HepG2 (cell line): Measurements from ENCODE around the gene TLR1. TPM values are rescaled to one million over a fixed set of nuclear protein-coding genes. Genes with fewer than 3 reads are reported as not detected.

Experiments used
- ATAC-seq: fragments of 200-7000 bp; cut with Tn5 transposase; 3 replicates; pipeline ENCODE4 v1.9.1; 2020; ENCODE audit warnings: mild to moderate bottlenecking, moderate library complexity
- BruUV-seq: library from RNA; stranded (reverse); fragments of 400-500 nt; replicated peaks from 2 replicates; lab custom pipeline; 2021; lab: Mats Ljungman, UMichigan
- CTCF ChIA-PET: fragments of 300-600 bp; formaldehyde crosslinking; extraction: SDS; loops from one replicate; lab custom pipeline; 2021; ENCODE audit warnings: low total read pairs, inconsistent platforms, low intra/inter-chr PET ratio; lab: Yijun Ruan, JAX
- POLR2A ChIA-PET: fragments of 350-600 bp; sonication (Branson Sonifier 250); formaldehyde crosslinking; loops from one replicate; lab custom pipeline; 2020; ENCODE audit warnings: antibody characterized with exemption, inconsistent platforms; lab: Yijun Ruan, JAX
- DNase-seq: peaks from one replicate; pipeline ENCODE4 v3.0.0-alpha.2; 2015; ENCODE audit warnings: low spot score
- FAIRE-seq: peaks from 3 replicates; lab custom pipeline; 2011; peaks lifted over from hg19 to GRCh38; lab: Jason Lieb, UNC
- H2AFZ ChIP-seq: one replicate; pipeline ENCODE4 v1.6.1; 2011; ENCODE audit warnings: low read length, inconsistent platforms
- H3K27ac ChIP-seq: fragments of 300-600 bp; 3 replicates; pipeline ENCODE4 v1.8.0; 2011; ENCODE audit warnings: mixed run types, mild to moderate bottlenecking, mixed read lengths, low read length, inconsistent platforms; ENCODE audit not compliant: insufficient read depth; ENCODE audit errors: extremely low read length
- H3K27me3 ChIP-seq, 2 experiments: fragments of 200-600 bp in 1 of 2; 2 replicates in 1 of 2; 3 replicates in 1 of 2; pipeline versions ENCODE4 v1.6.0 to v1.8.0; 2011; ENCODE audit warnings: low read length in 2 of 2, mild to moderate bottlenecking in 2 of 2, moderate library complexity in 2 of 2, inconsistent platforms in 1 of 2; ENCODE audit not compliant: insufficient read depth in 2 of 2, control insufficient read depth in 1 of 2
- H3K36me3 ChIP-seq, 2 experiments: fragments of 200-600 bp in 1 of 2; replicated peaks in 1 of 2; 2 replicates in 1 of 2; 3 replicates in 1 of 2; pipeline versions ENCODE4 v1.5.1 to v1.8.0; 2011; ENCODE audit warnings: low read length in 2 of 2, inconsistent platforms in 1 of 2; ENCODE audit not compliant: insufficient read depth in 2 of 2, control insufficient read depth in 1 of 2
- H3K4me1 ChIP-seq: 2 replicates; pipeline ENCODE4 v1.5.1; 2012; ENCODE audit warnings: low read length, inconsistent platforms; ENCODE audit not compliant: insufficient read depth
- H3K4me2 ChIP-seq: 2 replicates; pipeline ENCODE4 v1.6.0; 2011; ENCODE audit warnings: low read depth, low read length, inconsistent platforms
- H3K4me3 ChIP-seq, 3 experiments: fragments of 200-600 bp in 1 of 3; sonication (generic), shearing (Covaris generic) in 1 of 3; replicated peaks in 1 of 3; 2 replicates each; pipeline ENCODE4 v1.5.1; 2011 to 2016; ENCODE audit warnings: low read length in 3 of 3, inconsistent platforms in 2 of 3, low read depth in 2 of 3, mild to moderate bottlenecking in 2 of 3, control low read depth in 1 of 3, mixed read lengths in 1 of 3; ENCODE audit not compliant: insufficient read depth in 1 of 3
- H3K79me2 ChIP-seq: one replicate; pipeline ENCODE4 v1.6.1; 2011; ENCODE audit warnings: low read length, inconsistent platforms; ENCODE audit not compliant: insufficient read depth
- H3K9ac ChIP-seq: 2 replicates; pipeline ENCODE4 v1.6.0; 2011; ENCODE audit warnings: mild to moderate bottlenecking, low read depth, low read length, inconsistent platforms; ENCODE audit not compliant: insufficient read depth
- H3K9me3 ChIP-seq: 2 replicates; pipeline ENCODE4 v1.5.1; 2012; ENCODE audit warnings: mild to moderate bottlenecking, low read length
- H4K20me1 ChIP-seq: 2 replicates; pipeline ENCODE4 v1.6.0; 2011; ENCODE audit warnings: inconsistent platforms, mild to moderate bottlenecking, low read length, moderate library complexity; ENCODE audit not compliant: insufficient read depth
- BRD4 ChIP-seq: sonication (generic); formaldehyde crosslinking; IDR thresholded peaks from 2 replicates; pipeline ENCODE4 v1.4.0; 2020; ENCODE audit warnings: missing genetic modification reagents
- GLMP ChIP-seq: sonication (generic); formaldehyde crosslinking; IDR thresholded peaks from 2 replicates; pipeline ENCODE4 v1.9.0; 2021; ENCODE audit warnings: missing genetic modification reagents, mild to moderate bottlenecking, borderline replicate concordance
- IRF9 ChIP-seq: sonication (generic); formaldehyde crosslinking; IDR thresholded peaks from 2 replicates; pipeline ENCODE4 v1.8.0; 2022; ENCODE audit warnings: missing genetic modification reagents, mild to moderate bottlenecking, borderline replicate concordance
- MTF2 ChIP-seq: sonication (generic); formaldehyde crosslinking; IDR thresholded peaks from 2 replicates; pipeline ENCODE4 v1.5.0; 2020; ENCODE audit warnings: missing genetic modification reagents, borderline replicate concordance
- PHF21A ChIP-seq: sonication (generic); formaldehyde crosslinking; IDR thresholded peaks from 2 replicates; pipeline ENCODE4 v1.5.0; 2020; ENCODE audit warnings: mild to moderate bottlenecking, missing genetic modification reagents
- PRDM15 ChIP-seq: sonication (generic); formaldehyde crosslinking; IDR thresholded peaks from 2 replicates; pipeline ENCODE4 v1.4.0; 2020; ENCODE audit warnings: missing genetic modification reagents
- UBTF ChIP-seq: sonication (generic); formaldehyde crosslinking; IDR thresholded peaks from 2 replicates; pipeline ENCODE4 v1.4.0; 2020; ENCODE audit warnings: mild to moderate bottlenecking, missing genetic modification reagents
- ZBTB20 ChIP-seq: sonication (generic); formaldehyde crosslinking; IDR thresholded peaks from 2 replicates; pipeline ENCODE4 v1.8.1; 2023; ENCODE audit warnings: missing genetic modification reagents, low read depth, mild to moderate bottlenecking, borderline replicate concordance
- ZBTB39 ChIP-seq: sonication (generic); formaldehyde crosslinking; IDR thresholded peaks from 2 replicates; pipeline ENCODE4 v1.5.0; 2020; ENCODE audit warnings: missing genetic modification reagents
- ZNF282 ChIP-seq: fragments of 450-650 bp; IDR thresholded peaks from 2 replicates; pipeline ENCODE4 v1.6.1; 2018; ENCODE audit not compliant: partially characterized antibody
- ZNF44 ChIP-seq: sonication (generic); formaldehyde crosslinking; IDR thresholded peaks from 2 replicates; pipeline ENCODE4 v1.5.1; 2020; ENCODE audit warnings: mild to moderate bottlenecking, missing genetic modification reagents
- ZNF773 ChIP-seq: sonication (generic); formaldehyde crosslinking; IDR thresholded peaks from 2 replicates; pipeline ENCODE4 v1.4.0; 2020; ENCODE audit warnings: missing genetic modification reagents, borderline replicate concordance
- ZSCAN21 ChIP-seq: sonication (generic); formaldehyde crosslinking; IDR thresholded peaks from 2 replicates; pipeline ENCODE4 v1.8.0; 2022; ENCODE audit warnings: mild to moderate bottlenecking, missing genetic modification reagents, moderate library complexity, borderline replicate concordance
- WGBS: methylation state at CpG from one replicate; pipeline ENCODE4 v1.1.6; 2017; ENCODE audit warnings: low lambda C conversion rate; 5-methylcytosine and 5-hydroxymethylcytosine counted together
- in situ Hi-C: cut with HindIII; loops from 2 replicates; pipeline ENCODE4 v1.10.0; 2017; ENCODE audit warnings: low pct_unique_long_range_greater_than_20kb; ENCODE audit not compliant: extremely low pct_ligation_motif_present
- intact Hi-C: fragments of 100-400 bp; cut with micrococcal nuclease; formaldehyde crosslinking; loops from one replicate; pipeline ENCODE4 v1.10.0; 2022; ENCODE audit not compliant: unreplicated experiment
- polyA plus RNA-seq, 8 experiments: library from polyadenylated mRNA; depleted of rRNA in 3 of 8; stranded (reverse) in 7 of 8; unstranded in 1 of 8; fragments of >200 nt; fragmentation: Illumina TruSeq in 4 of 8; extraction: Trizol in 4 of 8; gene quantifications; 2 replicates each; pipeline versions ENCODE4 v1.2.1 to v1.2.3, GENCODE V29; 2011 to 2016; ENCODE audit warnings: low read depth in 4 of 8, missing spikeins in 1 of 8, mixed read lengths in 1 of 8; ENCODE audit not compliant: insufficient read depth in 1 of 8
- total RNA-seq, 5 experiments: library from RNA; depleted of rRNA; stranded (reverse); fragments of >200 nt; fragmentation: Illumina TruSeq; extraction: Trizol; gene quantifications; 2 replicates each; pipeline ENCODE4 v1.2.3, GENCODE V29; 2016; ENCODE audit warnings: low read depth in 1 of 5

TLR1 gene
- total and polyA plus RNA-seq, 2 of the 13 experiments (the other 11 are each of a cell fraction or from before 2014, with no cell fraction given) = 0.08 to 0.11 TPM

GRCh38 chr4:38823766-38824165 is 19.2 kb upstream of the TLR1 start:
- Histone ChIP-seq H3K36me3 (no peaks in the 10 kb centered on the region), H3K9ac (no peak overlapping the region), H3K4me3 (no peak overlapping the region), H3K4me1 (no peaks in the 10 kb centered on the region), H4K20me1 (no peaks in the 10 kb centered on the region), H3K4me2 (no peak overlapping the region), H3K27me3 (no peaks in the 10 kb centered on the region), H3K9me3 (no peaks in the 10 kb centered on the region), H3K79me2 (no peaks in the 10 kb centered on the region), H2AFZ (no peak overlapping the region), H3K27ac (no peak overlapping the region)
- WGBS = 61% methylated on average over 21 of the region's 27 CpGs
- BruUV-seq = no TSS peak
- intact Hi-C loops (no loop called here), in situ Hi-C loops (no loop called here)
- no peak for TF ChIP-seq GLMP (CRISPR knock-in tag)
- TF ChIP-seq ZNF282 = no peak
- TF ChIP-seq BRD4 (CRISPR knock-in tag) = no peak
- no peak for TF ChIP-seq MTF2
- TF ChIP-seq ZSCAN21 (CRISPR knock-in tag) = no peak
- no peak for TF ChIP-seq PHF21A
- no peak for TF ChIP-seq ZBTB20 (CRISPR knock-in tag)
- TF ChIP-seq ZNF773 (CRISPR knock-in tag) = no peak
- no peak for TF ChIP-seq ZNF44
- no peak for TF ChIP-seq PRDM15 (CRISPR knock-in tag)
- TF ChIP-seq UBTF (CRISPR knock-in tag) = no peak
- no peak for TF ChIP-seq ZBTB39
- TF ChIP-seq IRF9 (CRISPR knock-in tag) = no peak
- no peak for FAIRE-seq
- no peak for DNase-seq
- POLR2A ChIA-PET = no interaction called here
- CTCF ChIA-PET = no interaction called here
- no peak for ATAC-seq
